ENCODE measurements around the gene OSMR. TPM values are rescaled to one million over a fixed set of nuclear protein-coding genes. Genes with fewer than 3 reads are reported as not detected.

Gene OSMR
- total RNA-seq, 1 experiment from 2014 or later: 46.0 TPM

- H3K4me2 ChIP-seq (ENCODE audit: low read length): peak overlapping the region; percentile 99; the same call in 1 of the 2 replicates
- BruUV-seq (replicated peaks): no TSS peak
- no peaks in the 10 kb centered on the region for H3K9me3 ChIP-seq (ENCODE audit: control insufficient read depth in 1 of 2, insufficient read depth in 1 of 2, low read depth in 1 of 2, low read length in 2 of 2)
- no peaks in the 10 kb centered on the region for H4K20me1 ChIP-seq (ENCODE audit: insufficient read depth)
- ChIA-PET CTCF (no interaction called here), RAD21 (ENCODE audit: low non-redundant PET in 1 of 2, low total read pairs in 2 of 2, uncharacterized antibody in 2 of 2, unreplicated experiment in 2 of 2) (no interaction called here), POLR2A (no interaction called here)
- intact Hi-C loops (cut with micrococcal nuclease): no loop called here
- H3K4me1 ChIP-seq (ENCODE audit: control insufficient read depth in 1 of 2, insufficient read depth in 2 of 2, low read length in 2 of 2): peaks cover 23 to 29% of the 10 kb centered on the region in 2 experiments
- DNase-seq (ENCODE audit: low read depth, low spot score) (no peak), ATAC-seq (no peak)
- H3K9ac ChIP-seq (ENCODE audit: low read length): no peak overlapping the region
- H3K9me2 ChIP-seq (ENCODE audit: insufficient read depth): 0 out of 2 replicates have a peak, but pooled peaks cover 3% of the 10 kb centered on the region
- no peaks in the 10 kb centered on the region for H3K27me3 ChIP-seq (ENCODE audit: insufficient read depth, low read length)
- H2AFZ ChIP-seq (ENCODE audit: low read depth, low read length, poor library complexity, severe bottlenecking): no peak overlapping the region
- TF ChIP-seq RAD21 (IDR thresholded peaks at IDR 0.05; ENCODE audit: low read depth) (no peak), JUND (IDR thresholded peaks at IDR 0.05) (no peak), REST (IDR thresholded peaks at IDR 0.05; ENCODE audit: low read depth) (no peak), SRF (IDR thresholded peaks at IDR 0.05; ENCODE audit: low read depth) (no peak), SIN3A (IDR thresholded peaks at IDR 0.05; ENCODE audit: low read depth) (no peak), FOSL1 (IDR thresholded peaks at IDR 0.05; ENCODE audit: low read depth) (no peak), SP1 (IDR thresholded peaks at IDR 0.05; ENCODE audit: low read depth) (no peak), EGR1 (IDR thresholded peaks at IDR 0.05; ENCODE audit: low read depth) (no peak), ATF3 (IDR thresholded peaks at IDR 0.05) (no peak), ELF1 (IDR thresholded peaks at IDR 0.05; ENCODE audit: borderline replicate concordance, low read depth) (no peak), CEBPB (IDR thresholded peaks at IDR 0.05; ENCODE audit: low read depth) (no peak), EZH2 (IDR thresholded peaks at IDR 0.05) (no peak), ZNF274 (IDR thresholded peaks at IDR 0.05; ENCODE audit: low read depth, low read length) (no peak), TCF7L2 (IDR thresholded peaks at IDR 0.05; ENCODE audit: borderline replicate concordance, extremely low read depth, insufficient read depth, insufficient read length) (no peak), ZBTB33 (IDR thresholded peaks at IDR 0.05; ENCODE audit: extremely low read depth, insufficient replicate concordance, low read length) (no peak), MAX (IDR thresholded peaks at IDR 0.05) (no peak), YY1 (IDR thresholded peaks at IDR 0.05; ENCODE audit: extremely low read depth, insufficient replicate concordance, low read depth, low read length) (no peak)
- TF ChIP-seq, protein P1, sequence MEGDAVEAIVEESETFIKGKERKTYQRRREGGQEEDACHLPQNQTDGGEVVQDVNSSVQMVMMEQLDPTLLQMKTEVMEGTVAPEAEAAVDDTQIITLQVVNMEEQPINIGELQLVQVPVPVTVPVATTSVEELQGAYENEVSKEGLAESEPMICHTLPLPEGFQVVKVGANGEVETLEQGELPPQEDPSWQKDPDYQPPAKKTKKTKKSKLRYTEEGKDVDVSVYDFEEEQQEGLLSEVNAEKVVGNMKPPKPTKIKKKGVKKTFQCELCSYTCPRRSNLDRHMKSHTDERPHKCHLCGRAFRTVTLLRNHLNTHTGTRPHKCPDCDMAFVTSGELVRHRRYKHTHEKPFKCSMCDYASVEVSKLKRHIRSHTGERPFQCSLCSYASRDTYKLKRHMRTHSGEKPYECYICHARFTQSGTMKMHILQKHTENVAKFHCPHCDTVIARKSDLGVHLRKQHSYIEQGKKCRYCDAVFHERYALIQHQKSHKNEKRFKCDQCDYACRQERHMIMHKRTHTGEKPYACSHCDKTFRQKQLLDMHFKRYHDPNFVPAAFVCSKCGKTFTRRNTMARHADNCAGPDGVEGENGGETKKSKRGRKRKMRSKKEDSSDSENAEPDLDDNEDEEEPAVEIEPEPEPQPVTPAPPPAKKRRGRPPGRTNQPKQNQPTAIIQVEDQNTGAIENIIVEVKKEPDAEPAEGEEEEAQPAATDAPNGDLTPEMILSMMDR (IDR thresholded peaks at IDR 0.05 in 2 of 3, conservative IDR thresholded peaks at IDR 0.05 in 1 of 3; ENCODE audit: borderline replicate concordance in 1 of 3, insufficient read depth in 1 of 3, low read depth in 2 of 3, low read length in 2 of 3): no peak
- H3K27ac ChIP-seq (ENCODE audit: low read depth, low read length): no peak overlapping the region
- H3K4me3 ChIP-seq (replicated peaks in 1 of 2; ENCODE audit: low read depth in 1 of 2, low read length in 2 of 2): no peak overlapping the region
- peaks cover 72% of the 10 kb centered on the region for H3K79me2 ChIP-seq (ENCODE audit: insufficient read depth, low read length)
- no peaks in the 10 kb centered on the region for H3K36me3 ChIP-seq (ENCODE audit: control insufficient read depth in 1 of 2, insufficient read depth in 2 of 2, low read length in 2 of 2)
These were observed 2.1 kb upstream of the OSMR start for GRCh38 chr5:38843665-38844064.

Data from HCT116 (cell line).